ENCODE data around the gene PEMT. TPM values are rescaled to one million over a fixed set of nuclear protein-coding genes. Genes with fewer than 3 reads are reported as not detected.
A peak's percentile ranks its signal among the peaks of the same experiment; 100 is the strongest.

Gene PEMT
- total RNA-seq, 1 donor from 2014 or later: 31.1 TPM

- peak; percentile 98 for TF ChIP-seq CTCF (IDR thresholded peaks at IDR 0.05)
- Mint-ChIP-seq H3K27ac (ENCODE audit: unreplicated experiment) (peak within 1 kb of the TSS; percentile 57), H3K36me3 (ENCODE audit: low read depth) (peaks cover 5% of the 10 kb centered on the region), H3K27me3 (ENCODE audit: low read depth) (peaks cover 2% of the 10 kb centered on the region), H3K9me3 (ENCODE audit: low read depth) (no peaks in the 10 kb centered on the region), H3K4me3 (ENCODE audit: unreplicated experiment) (peak within 1 kb of the TSS; percentile 75), H3K4me1 (ENCODE audit: low read depth) (peaks cover 12% of the 10 kb centered on the region)
- peak; percentile 92 for DNase-seq (ENCODE audit: low spot score)
Observed at GRCh38 chr17:17496189-17497064, 95.1 kb downstream of the PEMT start, which contains the start of gene RASD1. Gene RASD1, minus strand, starts transcription at chr17:17496395. Its CDS starts 214 bp downstream, at chr17:17496181.

GRCh38 chr17:17495536-17496188 is 95.8 kb downstream of the PEMT start:
- H3K36me3 Mint-ChIP-seq (ENCODE audit: low read depth): peaks cover 5% of the 10 kb centered on the region
- H3K27ac Mint-ChIP-seq (ENCODE audit: unreplicated experiment): peak overlapping the region; percentile 23
- H3K27me3 Mint-ChIP-seq (ENCODE audit: low read depth): peaks cover 2% of the 10 kb centered on the region
- TF ChIP-seq CTCF (IDR thresholded peaks at IDR 0.05): peak; percentile 2
- H3K4me3 Mint-ChIP-seq (ENCODE audit: unreplicated experiment): peak overlapping the region; percentile 75
- H3K9me3 Mint-ChIP-seq (ENCODE audit: low read depth): no peaks in the 10 kb centered on the region
- H3K4me1 Mint-ChIP-seq (ENCODE audit: low read depth): peaks cover 12% of the 10 kb centered on the region
- DNase-seq (ENCODE audit: low spot score): peak; percentile 79

- Mint-ChIP-seq H3K36me3 (ENCODE audit: low read depth) (peaks cover 5% of the 10 kb centered on the region), H3K4me1 (ENCODE audit: low read depth) (peaks cover 12% of the 10 kb centered on the region), H3K4me3 (ENCODE audit: unreplicated experiment) (peak overlapping the region; percentile 75), H3K27me3 (ENCODE audit: low read depth) (peaks cover 2% of the 10 kb centered on the region), H3K27ac (ENCODE audit: unreplicated experiment) (peak overlapping the region; percentile 23), H3K9me3 (ENCODE audit: low read depth) (no peaks in the 10 kb centered on the region)
- TF ChIP-seq CTCF (IDR thresholded peaks at IDR 0.05): peak; percentile 7
- peak; percentile 93 for DNase-seq (ENCODE audit: low spot score)
Observed at GRCh38 chr17:17494870-17495535, 96.5 kb downstream of the PEMT start.

DNA sequence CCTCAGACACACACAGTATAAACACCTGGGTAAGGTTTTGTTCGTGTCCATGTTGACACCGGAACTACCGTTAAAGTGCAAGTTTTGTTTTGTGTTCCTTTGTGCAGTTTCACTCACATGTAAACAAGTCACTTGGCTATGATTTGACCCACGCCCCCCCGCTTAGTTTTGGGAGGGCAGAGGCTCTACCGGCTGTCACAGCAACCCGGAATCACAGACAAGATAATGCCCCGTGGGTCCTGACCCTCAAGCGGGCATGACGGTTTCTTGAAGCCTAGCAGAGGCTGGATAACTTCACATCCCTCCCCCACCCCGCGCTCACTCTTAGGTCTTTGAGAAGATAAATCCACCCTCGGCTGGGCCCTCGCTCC is 97.0 kb downstream of the PEMT start:
- Mint-ChIP-seq H3K27ac (ENCODE audit: unreplicated experiment) (no peak overlapping the region), H3K9me3 (ENCODE audit: low read depth) (no peaks in the 10 kb centered on the region), H3K4me3 (ENCODE audit: unreplicated experiment) (peak overlapping the region; percentile 75), H3K4me1 (ENCODE audit: low read depth) (peaks cover 12% of the 10 kb centered on the region), H3K27me3 (ENCODE audit: low read depth) (peaks cover 2% of the 10 kb centered on the region), H3K36me3 (ENCODE audit: low read depth) (peaks cover 5% of the 10 kb centered on the region)
- no peak for DNase-seq (ENCODE audit: low spot score)
- TF ChIP-seq CTCF (IDR thresholded peaks at IDR 0.05): no peak

DNA sequence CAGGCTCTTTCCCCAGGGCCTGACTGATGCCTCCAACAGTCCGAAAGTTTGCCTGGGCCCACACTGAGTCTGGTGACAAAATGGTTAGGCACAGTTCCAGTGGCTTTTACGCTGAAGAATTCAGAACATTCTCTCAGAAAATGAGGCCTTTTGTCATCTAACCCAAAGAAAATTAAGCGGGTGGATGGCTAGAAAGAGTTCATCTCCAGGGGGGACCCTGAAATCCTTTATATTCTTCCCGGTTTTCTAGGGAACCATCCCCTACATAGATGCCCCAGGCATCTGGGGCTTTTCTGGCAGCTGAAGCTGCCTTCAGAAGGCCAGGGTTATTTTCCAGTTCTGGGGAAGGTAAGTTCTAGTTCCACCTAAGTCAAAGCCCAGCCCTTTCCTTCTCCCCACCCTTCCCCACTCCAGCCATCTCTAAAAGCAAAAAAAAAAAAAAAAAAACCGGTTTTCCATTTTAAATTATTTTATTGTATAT is 97.5 kb downstream of the PEMT start:
- Mint-ChIP-seq H3K4me3 (ENCODE audit: unreplicated experiment) (no peak overlapping the region), H3K4me1 (ENCODE audit: low read depth) (peaks cover 12% of the 10 kb centered on the region), H3K36me3 (ENCODE audit: low read depth) (peaks cover 5% of the 10 kb centered on the region), H3K9me3 (ENCODE audit: low read depth) (no peaks in the 10 kb centered on the region), H3K27me3 (ENCODE audit: low read depth) (peaks cover 2% of the 10 kb centered on the region), H3K27ac (ENCODE audit: unreplicated experiment) (no peak overlapping the region)
- no peak for DNase-seq (ENCODE audit: low spot score)
- TF ChIP-seq CTCF (IDR thresholded peaks at IDR 0.05): no peak

Data from chondrocyte (in vitro differentiated cells).